Measurements from ENCODE around the gene IQGAP2.
"Not testable (repeated sequence)": the region's sequence is repeated elsewhere in the genome, so short reads cannot be mapped to it uniquely, and the experiment has no call there.

IQGAP2 gene

GRCh38 chr5:76592692-76593091 lies 189.6 kb downstream of the IQGAP2 start:
- FAIRE-seq, result no peak

GRCh38 chr5:76594107-76594506 lies 191.0 kb downstream of the IQGAP2 start:
- FAIRE-seq (no peak), DNase-seq (ENCODE audit: insufficient read length, low spot score) (no peak)

More at GRCh38 chr5:76592692-76593091, 189.6 kb downstream of the IQGAP2 start:
- no peak for DNase-seq (ENCODE audit: insufficient read length, low spot score)

GRCh38 chr5:76595755-76596481 lies 192.8 kb downstream of the IQGAP2 start:
- no peak for FAIRE-seq

GRCh38 chr5:76598531-76598930 lies 195.4 kb downstream of the IQGAP2 start:
- DNase-seq (ENCODE audit: insufficient read length, low spot score) (no peak), FAIRE-seq (no peak)

More at GRCh38 chr5:76595755-76596481, 192.8 kb downstream of the IQGAP2 start:
- DNase-seq (ENCODE audit: insufficient read length, low spot score), result no peak

- DNase-seq (ENCODE audit: insufficient read length, low spot score) (no peak), FAIRE-seq (no peak)
These were observed 197.6 kb downstream of the IQGAP2 start for GRCh38 chr5:76600716-76601115.

- DNase-seq (ENCODE audit: insufficient read length, low spot score), result peak; percentile 25
- peak; percentile 95 for FAIRE-seq
These were observed 198.4 kb downstream of the IQGAP2 start for GRCh38 chr5:76601470-76601869.

- DNase-seq (ENCODE audit: insufficient read length, low spot score) (no peak), FAIRE-seq (no peak)
These were observed 199.1 kb downstream of the IQGAP2 start for GRCh38 chr5:76602094-76602726.

GRCh38 chr5:76603991-76604390 lies 200.9 kb downstream of the IQGAP2 start:
- not testable (repeated sequence) for DNase-seq (ENCODE audit: insufficient read length, low spot score); FAIRE-seq

- FAIRE-seq, result no peak
- no peak for DNase-seq (ENCODE audit: insufficient read length, low spot score)
These were observed 201.8 kb downstream of the IQGAP2 start for GRCh38 chr5:76604838-76605237.

- no peak for FAIRE-seq
- DNase-seq (ENCODE audit: insufficient read length, low spot score), result no peak
These were observed 203.6 kb downstream of the IQGAP2 start for GRCh38 chr5:76606701-76607100.

GRCh38 chr5:76607353-76607871 lies 204.3 kb downstream of the IQGAP2 start:
- FAIRE-seq (peak; percentile 21), DNase-seq (ENCODE audit: insufficient read length, low spot score) (no peak)

- DNase-seq (ENCODE audit: insufficient read length, low spot score) (no peak), FAIRE-seq (no peak)
These were observed 205.7 kb downstream of the IQGAP2 start for GRCh38 chr5:76608833-76609232.

GRCh38 chr5:76610196-76610595 lies 207.1 kb downstream of the IQGAP2 start:
- FAIRE-seq (no peak), DNase-seq (ENCODE audit: insufficient read length, low spot score) (no peak)

- FAIRE-seq, result no peak
These were observed 209.9 kb downstream of the IQGAP2 start for GRCh38 chr5:76612942-76613341.

GRCh38 chr5:76615759-76616158 lies 212.7 kb downstream of the IQGAP2 start:
- DNase-seq (ENCODE audit: insufficient read length, low spot score) (no peak), FAIRE-seq (no peak)

More at GRCh38 chr5:76612942-76613341, 209.9 kb downstream of the IQGAP2 start:
- DNase-seq (ENCODE audit: insufficient read length, low spot score), result no peak

GRCh38 chr5:76616206-76616605 lies 213.1 kb downstream of the IQGAP2 start:
- FAIRE-seq (no peak), DNase-seq (ENCODE audit: insufficient read length, low spot score) (no peak)

GRCh38 chr5:76617229-76617628 lies 214.1 kb downstream of the IQGAP2 start:
- no peak for DNase-seq (ENCODE audit: insufficient read length, low spot score)
- FAIRE-seq, result no peak

- no peak for FAIRE-seq
- DNase-seq (ENCODE audit: insufficient read length, low spot score), result no peak
These were observed 214.6 kb downstream of the IQGAP2 start for GRCh38 chr5:76617675-76618074.

GRCh38 chr5:76620166-76620565 lies 217.1 kb downstream of the IQGAP2 start:
- FAIRE-seq (no peak), DNase-seq (ENCODE audit: insufficient read length, low spot score) (no peak)

- no peak for DNase-seq (ENCODE audit: insufficient read length, low spot score)
- no peak for FAIRE-seq
These were observed 219.0 kb downstream of the IQGAP2 start for GRCh38 chr5:76622076-76622475.

- DNase-seq (ENCODE audit: insufficient read length, low spot score), result no peak
- FAIRE-seq, result no peak
These were observed 220.0 kb downstream of the IQGAP2 start, which contains the start of gene F2RL2 for GRCh38 chr5:76622973-76623596. F2RL2 (minus strand) TSS chr5:76623403; CDS start chr5:76623230, 173 bp downstream.
